GM18505 (cell line): ENCODE measurements around the gene LHX4.

Experiments used
- ATAC-seq: cut with Tn5 transposase; IDR thresholded peaks from one replicate; pipeline ENCODE4 v1.9.1; 2021; ENCODE audit not compliant: unreplicated experiment
- POLR2A ChIP-seq: IDR thresholded peaks from 4 replicates; pipeline ENCODE4 v1.6.1; 2011; ENCODE audit warnings: borderline replicate concordance; ENCODE audit not compliant: insufficient read depth, insufficient read length; ENCODE audit errors: extremely low read depth

LHX4 gene

DNA sequence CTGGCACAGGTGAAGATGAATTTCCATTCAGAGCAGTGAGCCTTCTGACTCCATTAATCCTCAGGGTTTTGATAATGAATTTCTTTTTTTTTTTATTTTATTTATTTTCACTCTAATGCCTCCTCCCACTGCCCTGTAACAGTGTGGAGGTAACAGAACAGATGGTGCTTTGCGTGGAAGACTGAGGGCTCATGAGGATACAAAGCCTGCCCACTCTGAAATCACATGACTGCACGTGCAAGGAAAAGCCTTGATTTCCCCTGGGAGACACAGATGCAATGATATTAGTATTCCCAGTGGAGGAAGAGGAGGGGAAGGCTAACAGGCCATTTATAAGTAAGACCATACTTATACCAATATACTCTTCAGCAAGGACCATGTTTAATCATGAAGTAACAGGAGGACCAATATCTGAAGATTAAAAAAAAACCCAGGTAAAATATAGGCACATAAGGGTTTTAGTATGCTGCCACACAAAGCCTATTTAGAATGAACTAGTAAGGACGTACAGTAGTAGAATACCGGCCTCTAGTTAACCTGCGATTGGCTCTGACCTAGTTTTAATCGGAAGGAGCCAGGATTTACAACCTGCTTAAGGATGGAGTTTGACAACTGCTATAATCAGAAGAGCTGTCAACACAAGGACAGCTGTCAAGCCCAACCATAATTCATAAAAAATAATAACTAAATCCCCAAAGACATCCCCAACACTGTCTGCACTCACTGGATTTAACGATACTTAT lies 69.6 kb downstream of the LHX4 start:
- no peak for ATAC-seq
- TF ChIP-seq POLR2A = no peak

DNA sequence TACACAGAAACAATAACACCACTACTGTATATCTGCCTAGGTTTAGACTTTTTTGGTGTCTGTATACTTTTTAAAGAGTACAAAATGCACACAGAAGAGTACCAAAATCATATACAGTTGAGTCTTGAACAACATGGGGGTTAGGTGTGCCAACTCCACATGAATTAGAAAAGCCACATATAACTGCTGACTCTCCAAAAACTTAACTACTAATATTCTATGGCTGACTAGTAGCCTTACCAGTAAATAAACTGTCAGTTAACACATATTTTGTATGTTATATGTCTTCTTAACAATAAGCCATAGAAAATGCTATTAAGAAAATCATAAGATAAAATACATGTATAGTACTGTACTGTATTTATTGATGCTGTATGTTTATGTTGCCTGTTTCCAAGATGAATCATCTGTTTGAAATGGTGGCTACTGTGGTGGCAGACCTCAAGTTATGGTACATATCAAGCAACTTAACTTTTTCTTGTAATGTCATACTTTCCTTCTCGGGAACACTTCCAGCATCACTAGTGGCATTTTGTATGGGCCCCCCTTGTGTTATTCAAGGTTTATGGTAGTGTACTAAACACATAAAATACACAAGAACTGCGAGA lies 71.2 kb downstream of the LHX4 start:
- TF ChIP-seq POLR2A = no peak

DNA sequence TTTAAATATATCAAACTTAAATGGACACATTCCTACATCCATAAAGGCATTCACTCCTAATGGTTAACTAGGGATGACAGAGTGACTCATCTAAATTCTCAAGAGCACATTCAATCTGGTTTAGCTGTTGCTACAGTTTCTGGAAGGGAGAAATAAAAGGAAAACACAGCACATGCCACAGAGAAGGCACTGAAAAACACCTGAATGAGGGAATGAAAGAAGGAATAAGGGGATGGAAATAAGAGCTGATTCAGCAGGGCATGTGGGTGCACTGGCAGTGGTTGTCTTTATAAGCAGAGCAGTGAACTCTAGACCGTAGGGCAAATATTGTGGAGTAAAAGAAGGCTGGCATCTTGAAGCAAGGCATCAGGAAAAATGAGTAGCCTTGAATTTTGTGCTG lies 79.3 kb downstream of the LHX4 start:
- TF ChIP-seq POLR2A = no peak

More for the DNA sequence above, 71.2 kb downstream of the LHX4 start:
- no peak for ATAC-seq

DNA sequence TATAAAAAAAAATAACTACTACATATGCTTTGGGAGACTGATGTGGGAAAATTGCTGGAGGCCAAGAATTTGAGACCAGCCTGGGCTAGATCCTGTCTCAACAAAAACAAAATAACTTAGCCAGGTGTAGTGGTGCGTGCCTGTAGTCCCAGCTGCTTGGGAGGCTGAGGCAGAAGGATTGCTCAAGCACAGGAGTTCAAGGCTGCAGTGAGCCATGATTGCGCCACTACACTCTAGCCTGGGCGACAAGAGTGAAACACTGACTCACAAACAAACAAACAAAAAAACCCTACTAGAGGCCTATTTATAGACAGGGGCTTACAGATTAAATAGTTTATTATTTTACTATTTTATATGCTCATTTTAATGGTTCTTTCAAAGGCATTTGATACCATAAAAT lies 80.0 kb downstream of the LHX4 start:
- no peak for TF ChIP-seq POLR2A
- no peak for ATAC-seq

More for the DNA sequence above, 79.3 kb downstream of the LHX4 start:
- ATAC-seq = no peak

DNA sequence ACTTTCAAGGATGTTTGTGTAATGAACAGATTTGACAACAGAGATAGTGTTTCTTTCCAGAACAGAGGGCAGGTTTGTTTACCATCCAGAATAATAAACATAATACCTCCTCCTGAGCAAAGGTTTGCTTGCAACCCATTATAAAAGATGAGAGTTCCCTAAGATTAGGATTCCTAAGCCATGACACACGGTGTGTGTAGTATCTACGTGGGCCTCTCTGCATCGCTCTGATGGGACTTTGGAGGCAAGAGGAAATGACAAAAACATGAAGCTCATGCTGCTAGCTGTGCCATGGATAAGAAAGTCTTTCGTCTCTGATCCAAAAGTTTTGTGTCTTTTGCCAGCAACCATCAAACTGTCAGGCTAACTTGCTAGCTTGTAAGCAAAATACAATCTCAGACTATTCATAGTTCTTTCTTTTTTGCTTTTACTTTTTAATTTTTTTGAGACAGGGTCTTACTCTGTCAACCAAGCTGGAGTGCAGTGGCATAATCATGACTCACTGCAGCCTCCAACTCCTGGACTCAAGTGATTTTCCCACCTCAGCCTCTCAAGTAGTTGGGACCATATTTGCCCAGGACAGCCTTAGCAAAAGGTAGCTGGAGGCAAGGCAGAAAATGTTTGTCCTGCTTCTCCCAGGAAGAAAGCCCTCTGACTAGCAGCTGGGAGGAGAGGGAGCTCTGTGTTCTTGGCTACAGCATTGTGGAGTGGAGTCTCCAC lies 81.1 kb downstream of the LHX4 start:
- TF ChIP-seq POLR2A = no peak
- no peak for ATAC-seq

DNA sequence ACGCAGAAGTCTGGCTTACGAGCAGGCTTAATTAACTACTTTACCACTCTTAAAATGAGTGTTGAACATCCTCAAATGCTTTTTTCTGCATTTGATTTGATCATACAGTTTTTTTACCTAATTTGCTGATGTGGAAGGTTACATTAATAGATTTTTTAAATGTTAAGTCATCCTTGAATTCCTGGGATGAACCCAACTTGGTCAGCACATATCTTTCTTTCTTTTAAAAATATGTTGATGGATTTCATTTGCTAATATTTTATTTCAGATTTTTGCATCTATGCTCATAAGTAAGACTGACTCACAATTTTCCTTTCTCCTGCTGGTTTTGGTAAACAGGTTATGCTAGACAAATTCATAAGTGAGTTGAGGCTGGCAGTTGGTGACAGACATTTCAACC lies 82.9 kb downstream of the LHX4 start:
- ATAC-seq = no peak
- TF ChIP-seq POLR2A = no peak

DNA sequence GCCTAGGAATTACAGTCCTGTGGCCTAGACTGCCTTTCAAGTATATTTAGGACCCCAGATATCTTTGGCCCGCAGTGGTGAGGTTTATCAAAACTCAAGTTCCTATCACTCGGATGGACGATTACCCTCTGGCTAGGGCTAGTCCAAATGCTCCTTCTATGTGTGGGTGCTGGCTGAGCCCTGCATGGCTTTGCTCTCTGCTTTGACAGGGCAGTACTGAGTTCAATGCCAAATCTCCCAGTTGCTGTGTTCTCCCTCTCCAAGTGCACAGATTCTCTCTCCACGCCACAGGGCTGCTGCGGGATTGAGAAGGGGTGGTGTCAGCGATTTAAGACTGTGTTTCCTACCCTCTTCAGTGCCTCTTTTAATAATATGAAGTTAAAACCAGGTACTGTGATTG lies 97.0 kb downstream of the LHX4 start:
- no peak for TF ChIP-seq POLR2A

More for the DNA sequence above, 97.0 kb downstream of the LHX4 start:
- ATAC-seq = no peak
